Measurements from ENCODE around the gene DRAM1.

Gene DRAM1

DNA sequence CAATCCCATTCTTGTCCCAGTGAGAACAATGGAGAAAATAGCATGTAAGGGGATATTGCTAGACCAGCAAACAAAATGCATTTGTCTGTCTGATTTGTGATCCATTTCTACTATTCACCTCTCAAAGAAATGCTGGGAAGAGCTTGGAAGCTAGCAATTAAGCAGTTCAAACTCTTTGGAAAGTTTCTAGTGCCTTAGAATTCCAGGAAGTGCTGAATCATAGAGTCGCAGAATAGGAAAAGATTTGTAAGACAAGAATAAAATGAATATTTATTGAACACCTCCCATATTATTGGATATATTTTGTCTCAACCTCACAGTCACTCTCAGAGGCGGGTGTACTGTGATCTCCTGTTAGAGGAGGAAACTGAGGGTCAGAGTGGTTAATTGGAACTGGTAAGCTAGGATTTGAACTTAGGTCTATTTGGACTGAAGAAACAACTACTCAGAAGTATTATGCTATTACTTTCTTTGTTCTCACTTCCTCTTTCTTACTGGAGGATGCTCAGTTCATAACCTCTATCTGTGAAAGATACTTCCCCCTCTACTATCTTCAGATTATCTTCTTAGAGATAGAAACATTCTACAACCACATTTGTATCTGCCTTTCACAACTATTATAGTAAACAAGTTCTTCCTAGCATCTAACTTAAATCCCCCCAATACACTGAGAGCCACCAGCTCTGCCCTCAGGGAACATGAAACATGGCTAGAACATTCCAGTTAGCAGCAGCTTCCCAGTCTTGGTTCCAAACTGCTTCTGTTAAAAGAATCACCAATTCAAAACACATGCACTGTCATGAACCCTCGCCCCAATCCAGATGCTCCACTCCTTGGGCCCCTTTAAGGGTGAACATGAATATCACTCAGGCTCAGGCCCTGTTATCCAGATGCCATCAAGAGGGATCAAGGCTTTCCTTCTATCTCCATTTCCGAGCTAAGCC is 64.2 kb downstream of the DRAM1 start:
- no peak for DNase-seq (ENCODE audit: low read depth in 2 of 2)

DNA sequence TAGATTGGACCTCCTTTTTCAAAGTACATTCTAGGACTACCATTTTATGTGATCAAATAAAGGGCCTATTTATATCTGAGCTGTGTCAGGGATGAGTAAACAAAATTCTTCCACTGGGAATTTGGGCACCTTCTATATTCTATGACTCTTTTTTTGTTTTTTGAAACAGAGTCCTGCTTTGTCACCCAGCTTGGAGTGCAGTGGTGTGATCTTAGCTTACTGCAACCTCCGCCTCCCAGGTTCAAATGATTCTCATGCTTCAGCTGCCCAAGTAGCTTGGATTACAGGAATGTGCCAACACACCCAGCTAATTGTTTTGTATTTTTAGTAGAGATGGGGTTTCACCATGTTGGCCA is 64.8 kb downstream of the DRAM1 start:
- DNase-seq (ENCODE audit: low read depth in 2 of 2): no peak

DNA sequence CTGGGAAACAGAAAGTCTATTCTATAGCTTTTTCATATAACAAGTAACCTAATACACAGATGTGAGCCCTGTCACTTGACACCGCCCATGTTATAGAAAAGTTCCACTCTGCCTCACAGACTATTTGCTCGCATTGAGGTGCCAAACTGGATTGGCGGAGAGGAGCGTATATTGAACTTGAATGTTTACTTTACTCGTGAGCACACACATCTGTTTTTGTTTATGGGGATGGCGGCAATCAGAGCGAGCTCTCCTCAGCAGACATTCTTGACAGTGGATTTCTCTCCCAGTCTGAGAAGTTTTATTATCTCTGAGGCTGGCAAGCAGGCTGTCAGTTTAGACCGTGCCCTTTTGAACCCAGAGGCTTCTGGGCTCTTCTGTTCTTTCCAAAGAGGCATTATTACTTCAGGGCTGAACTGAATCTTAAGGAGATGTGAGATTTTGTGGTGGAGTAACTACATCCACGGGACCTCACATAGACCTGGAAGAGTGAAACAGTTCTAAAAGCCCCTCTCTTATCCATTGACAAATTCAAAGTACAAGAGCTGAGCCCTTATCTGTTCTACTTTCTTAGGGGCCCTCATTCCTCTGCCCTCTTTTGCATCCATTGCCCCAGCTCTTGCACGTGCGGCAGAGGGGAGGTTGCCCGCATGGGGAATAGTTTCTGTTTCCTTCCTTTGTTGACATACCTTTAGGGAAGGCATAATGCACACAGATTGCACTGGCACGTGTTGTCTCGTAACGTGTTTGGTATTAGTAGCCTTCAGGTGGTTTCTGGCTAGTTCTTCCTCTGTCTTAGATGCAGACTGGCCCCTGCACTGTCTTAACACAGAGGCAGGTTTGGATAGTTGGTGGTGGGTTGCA is 68.2 kb downstream of the DRAM1 start:
- no peak for DNase-seq (ENCODE audit: low read depth in 2 of 2)

DNA sequence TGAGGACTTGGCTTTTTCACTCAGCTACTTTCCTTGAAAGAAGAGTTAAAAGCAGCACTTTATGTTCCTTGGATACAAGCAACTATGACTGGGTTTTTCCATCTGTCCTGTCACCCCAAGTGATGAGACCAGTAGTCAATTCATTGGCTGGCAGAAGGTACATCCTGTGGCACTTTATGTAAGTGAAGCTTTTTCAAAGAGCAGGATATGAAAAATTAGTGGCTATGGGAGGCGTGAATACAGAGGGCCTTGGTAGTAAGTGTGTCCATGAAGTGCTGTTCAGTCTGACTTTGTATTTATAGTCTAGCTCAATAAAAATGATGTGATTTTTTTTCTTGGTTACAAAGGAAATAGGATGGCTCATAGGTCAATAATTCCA is 68.8 kb downstream of the DRAM1 start:
- no peak for DNase-seq (ENCODE audit: low read depth in 2 of 2)

DNA sequence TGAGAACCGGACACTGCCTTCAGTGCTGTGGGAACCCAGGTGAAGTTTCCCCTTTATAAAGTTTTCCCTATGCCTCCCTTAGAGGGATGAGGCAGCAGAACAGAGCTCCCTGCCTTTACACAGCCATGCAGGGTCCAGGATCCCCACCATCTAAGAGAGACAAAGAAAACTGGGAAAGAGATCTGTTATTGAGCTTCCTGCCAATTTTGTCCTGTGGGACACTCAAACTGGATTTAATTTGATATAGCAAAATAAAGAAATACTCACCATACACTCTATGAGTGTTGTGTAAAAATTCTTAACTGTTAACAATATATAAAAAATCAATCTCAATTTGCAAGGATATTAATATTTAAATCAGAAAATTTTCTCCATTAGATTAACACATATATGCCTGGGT is 69.9 kb downstream of the DRAM1 start:
- DNase-seq (ENCODE audit: low read depth in 2 of 2): no peak

DNA sequence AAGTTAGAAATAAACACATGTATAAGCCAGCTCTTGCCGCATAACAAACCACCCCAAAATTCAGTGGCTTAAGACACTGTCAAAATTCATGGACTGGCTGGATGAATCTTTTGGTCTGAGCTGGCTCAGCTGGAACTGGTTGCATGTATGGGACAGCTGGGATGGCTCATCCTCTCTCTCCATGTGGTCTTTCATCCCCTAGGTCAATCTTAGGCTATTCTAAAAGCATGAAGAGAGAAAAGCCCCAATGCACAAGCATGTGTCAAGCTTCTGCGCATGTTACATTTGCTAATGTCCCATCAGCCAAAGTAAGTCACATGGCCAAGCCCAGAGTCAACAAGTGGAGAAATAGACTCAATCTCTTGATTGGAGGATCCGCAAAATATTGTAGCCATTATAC is 71.0 kb downstream of the DRAM1 start:
- DNase-seq (ENCODE audit: low read depth in 2 of 2): no peak

DNA sequence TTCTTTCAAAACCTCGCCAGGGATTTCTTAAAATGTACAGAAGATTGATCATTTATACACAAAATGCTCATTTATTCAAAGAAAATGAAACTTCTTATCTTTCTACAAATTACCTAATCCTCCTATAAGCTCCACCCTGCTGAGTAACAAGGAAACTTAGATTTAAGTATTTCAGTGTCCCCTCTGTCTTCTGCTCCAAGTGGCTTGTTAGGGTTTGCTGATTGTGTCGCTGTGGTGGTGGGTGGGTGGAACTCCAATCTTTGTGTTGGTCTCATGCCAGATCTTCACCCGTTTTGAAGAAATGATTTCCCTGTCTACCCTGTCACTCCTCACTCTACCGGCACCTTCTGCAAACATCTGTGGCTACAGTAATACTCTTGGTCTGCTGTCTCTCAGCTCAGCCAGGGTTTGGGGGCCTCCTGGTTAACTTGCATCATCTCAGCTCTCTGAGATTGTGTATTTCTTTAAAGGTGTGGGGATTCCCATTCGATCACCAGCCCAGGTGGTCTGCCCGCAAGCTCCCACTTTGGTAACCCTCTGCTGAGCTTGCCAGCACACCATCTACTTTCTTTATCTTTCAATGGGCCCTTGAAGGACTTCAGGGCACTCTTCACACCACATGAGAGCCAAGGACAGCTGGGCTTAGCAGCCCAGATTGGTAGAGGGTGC is 73.8 kb downstream of the DRAM1 start:
- no peak for DNase-seq (ENCODE audit: low read depth in 2 of 2)

DNA sequence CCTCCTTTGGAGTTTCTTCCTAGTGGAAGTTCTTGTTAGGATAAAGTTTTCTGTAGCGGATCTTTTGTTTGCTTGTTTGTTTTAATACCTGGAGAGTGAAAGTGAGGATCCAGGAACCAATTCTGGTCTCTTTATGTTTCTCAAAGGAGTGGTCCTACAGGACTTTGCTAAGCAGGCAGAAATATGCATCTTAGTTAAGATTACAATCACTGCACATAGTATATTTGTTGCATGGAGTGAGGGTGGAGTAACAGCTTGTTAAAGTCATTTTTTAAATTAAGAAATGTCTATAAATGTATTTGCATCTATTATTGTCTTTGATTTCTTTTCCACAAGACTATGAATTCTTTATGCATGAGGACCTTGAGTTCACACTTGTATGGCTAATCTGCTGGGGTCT is 76.7 kb downstream of the DRAM1 start:
- DNase-seq (ENCODE audit: low read depth in 2 of 2): no peak

DNA sequence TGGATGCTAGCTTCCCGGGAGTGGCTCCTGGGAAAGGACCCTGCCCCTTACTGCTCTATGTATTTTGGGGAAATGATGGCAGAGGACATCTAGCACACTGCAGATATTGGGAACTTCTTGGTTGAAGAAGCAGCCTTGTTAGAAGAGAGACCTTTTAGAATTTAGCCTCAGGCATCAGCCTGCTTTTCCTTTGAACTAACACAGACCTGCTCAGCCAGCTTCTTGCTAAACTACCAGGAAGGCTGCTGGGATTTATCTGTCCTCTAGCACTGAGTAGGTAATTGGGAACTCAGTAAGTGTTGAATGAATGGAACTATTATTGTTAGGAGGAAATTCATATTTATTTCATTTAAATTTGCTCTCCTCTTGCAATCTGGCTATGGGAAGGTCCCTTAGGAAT is 77.3 kb downstream of the DRAM1 start:
- DNase-seq (ENCODE audit: low read depth in 2 of 2): no peak

DNA sequence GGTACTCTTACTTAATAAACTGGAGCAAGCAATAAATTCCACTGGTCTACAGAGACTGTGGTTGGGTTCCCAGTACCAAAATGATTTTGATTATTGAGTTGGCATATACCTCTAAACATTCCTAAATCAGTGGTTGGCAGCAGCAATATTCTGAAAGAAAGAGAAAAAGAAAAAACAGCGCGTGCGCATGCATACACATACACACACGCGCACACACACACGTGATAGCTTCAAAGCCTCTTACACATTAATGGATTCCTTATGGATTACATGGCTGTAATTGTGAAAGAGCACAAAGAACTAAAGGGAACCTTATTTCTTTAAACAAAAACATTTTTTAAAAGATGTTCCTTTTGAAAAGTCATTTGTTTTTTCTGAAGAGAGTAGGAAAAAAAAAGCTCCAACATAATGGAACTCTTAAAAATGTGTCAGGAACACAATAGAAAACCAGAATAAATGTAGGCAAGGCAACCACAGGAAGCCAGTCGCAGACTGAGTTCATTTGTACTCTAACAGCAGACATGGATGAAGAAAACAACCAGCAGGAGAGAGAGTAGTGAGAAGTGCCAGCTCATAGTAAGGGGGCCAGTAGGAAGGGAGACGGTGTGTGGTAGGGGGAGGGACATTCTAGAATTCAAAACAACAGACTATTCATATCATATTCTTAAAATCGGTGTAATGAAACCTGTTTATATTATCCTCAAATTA is 80.0 kb downstream of the DRAM1 start:
- no peak for DNase-seq (ENCODE audit: low read depth in 2 of 2)

DNA sequence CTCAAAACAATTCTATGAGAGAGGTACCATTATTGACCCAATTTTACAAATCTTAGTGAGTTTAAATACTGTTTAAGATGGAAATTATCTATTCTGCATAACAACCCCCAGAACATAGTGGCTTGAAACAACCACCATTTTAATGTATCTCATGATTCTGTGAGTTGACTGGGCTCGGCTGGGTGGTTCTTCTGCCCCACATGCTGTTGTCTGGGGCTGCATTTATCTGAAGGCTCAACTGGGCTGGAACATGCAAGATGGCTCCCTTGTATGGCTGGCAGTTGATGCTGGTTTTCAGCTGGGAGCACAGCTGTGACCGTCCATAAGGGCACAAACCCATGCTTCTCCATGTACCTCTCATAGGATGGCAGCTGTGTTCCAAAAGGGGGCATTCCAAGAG is 82.2 kb downstream of the DRAM1 start:
- DNase-seq (ENCODE audit: low read depth in 2 of 2): no peak

DNA sequence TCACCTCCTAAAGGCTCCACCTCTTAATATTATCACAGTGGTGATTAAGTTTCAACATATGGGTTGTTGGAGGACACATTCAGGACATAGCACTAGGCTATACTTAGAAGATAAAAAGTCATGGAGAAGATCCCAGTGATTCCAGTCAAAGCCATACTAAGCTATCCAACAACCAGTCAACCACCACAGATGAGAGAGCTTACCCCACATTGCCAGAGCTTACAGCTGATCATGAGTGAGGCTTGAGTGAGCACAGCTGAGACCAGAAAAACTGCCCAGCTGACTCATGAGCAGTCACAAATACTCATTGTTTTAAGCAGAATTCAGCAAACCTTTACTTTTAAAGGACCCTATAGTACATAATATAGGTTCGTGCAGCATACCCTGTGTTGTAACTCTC is 85.1 kb downstream of the DRAM1 start:
- no peak for DNase-seq (ENCODE audit: low read depth in 2 of 2)

DNA sequence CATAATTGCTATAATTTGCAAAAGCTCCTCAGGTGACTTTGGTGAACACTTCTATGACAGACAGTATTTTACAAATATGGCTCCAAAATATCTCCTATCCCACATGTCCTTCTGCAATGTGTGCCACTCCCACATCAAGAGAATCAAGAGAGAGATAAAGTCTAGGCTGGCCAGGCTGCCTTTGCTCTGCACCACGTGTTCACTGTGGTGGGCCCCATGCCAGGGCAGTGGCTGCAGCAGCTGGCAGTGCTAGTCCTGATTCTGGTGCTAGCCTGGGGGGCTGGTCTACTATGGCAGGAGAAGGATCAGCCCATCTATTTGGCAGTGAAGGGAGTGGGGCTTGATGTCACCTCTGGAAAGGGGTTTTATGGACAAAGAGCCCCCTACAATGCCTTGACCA is 86.3 kb downstream of the DRAM1 start:
- DNase-seq (ENCODE audit: low read depth in 2 of 2): no peak

DNA sequence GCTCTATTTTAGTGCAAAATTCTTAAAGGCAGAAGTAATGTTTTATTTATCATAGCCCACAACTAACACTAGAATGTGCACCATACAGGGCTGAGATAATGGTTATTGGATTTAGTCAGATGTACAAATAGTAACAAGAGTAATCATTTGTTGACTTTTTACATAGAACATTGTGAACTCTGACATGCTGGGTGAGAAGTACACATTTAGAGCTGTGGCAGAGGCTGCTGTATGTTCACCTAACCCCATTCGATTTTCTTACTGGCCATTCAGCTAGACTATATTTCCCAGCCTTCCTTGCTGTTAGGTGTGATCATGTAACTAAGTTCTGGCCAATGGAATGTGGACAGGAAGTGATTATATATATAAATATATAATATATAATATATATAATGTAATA is 89.1 kb downstream of the DRAM1 start:
- DNase-seq (ENCODE audit: low read depth in 2 of 2): no peak

DNA sequence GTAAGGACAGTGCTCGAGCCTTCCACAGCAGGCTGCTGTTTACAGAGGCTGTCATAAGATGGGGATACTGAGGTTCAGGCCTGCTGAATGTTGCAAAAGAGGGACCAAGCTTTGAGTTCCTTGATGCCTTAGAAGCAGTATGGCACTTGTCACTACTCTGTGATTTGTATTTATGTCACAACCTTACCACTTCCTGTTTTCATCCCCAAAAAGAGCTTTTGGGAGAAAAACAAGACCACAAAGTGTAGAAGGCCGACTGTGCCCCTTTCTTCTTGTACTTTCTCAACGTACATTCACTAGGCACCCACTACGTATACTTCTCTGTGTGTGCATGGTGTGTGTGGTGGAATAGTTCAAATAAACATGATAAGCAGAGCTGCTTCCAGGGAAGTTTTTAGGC is 90.1 kb downstream of the DRAM1 start:
- DNase-seq (ENCODE audit: low read depth in 2 of 2): no peak

DNA sequence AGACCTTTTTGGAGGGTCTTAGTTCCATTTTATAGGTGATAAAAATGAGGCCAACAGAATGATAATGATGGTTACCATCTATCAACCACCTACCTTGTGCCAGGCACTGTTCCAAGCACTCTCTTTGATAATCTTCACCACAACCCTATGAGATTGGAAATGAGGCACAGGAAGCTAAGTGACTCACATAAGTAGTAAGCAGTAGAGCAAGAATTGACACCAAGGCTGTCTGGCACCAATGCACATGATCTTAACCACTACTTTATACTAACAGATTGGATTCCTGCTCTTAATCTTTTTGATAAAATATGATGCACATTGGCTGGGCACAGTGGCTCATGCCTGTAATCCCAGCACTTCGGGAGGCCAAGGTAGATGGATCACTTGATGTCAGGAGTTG is 91.4 kb downstream of the DRAM1 start:
- DNase-seq (ENCODE audit: low read depth in 2 of 2): no peak
